Esophagus muscularis mucosa (tissue), 4 donors: ENCODE measurements around the gene DNHD1. TPM values are rescaled to one million over a fixed set of nuclear protein-coding genes. Genes with fewer than 3 reads are reported as not detected.

Experiments
- DNase-seq: peaks from one replicate; pipeline ENCODE4 v3.0.0-alpha.2; 2017; ENCODE audit errors: extremely low spot score
- H3K27ac ChIP-seq, 4 donors: fragments of 200-600 bp; sonication (generic); replicated peaks in 1 of 4; 1 replicate in 3 of 4; 2 replicates in 1 of 4; pipeline ENCODE4 v1.5.1; 2016 to 2019; ENCODE audit warnings: mild to moderate bottlenecking in 1 of 4
- H3K27me3 ChIP-seq, 4 donors: fragments of 200-600 bp; sonication (generic); one replicate each; pipeline versions ENCODE4 v1.5.1 to v1.6.0; 2016 to 2019
- H3K36me3 ChIP-seq, 4 donors: fragments of 200-600 bp; sonication (generic); one replicate each; pipeline ENCODE4 v1.5.1; 2016 to 2019
- H3K4me1 ChIP-seq, 4 donors: fragments of 200-600 bp; sonication (generic); one replicate each; pipeline ENCODE4 v1.5.1; 2016 to 2019
- H3K4me3 ChIP-seq, 4 donors: fragments of 200-600 bp; sonication (generic); 1 replicate in 2 of 4; 2 replicates in 2 of 4; pipeline ENCODE4 v1.5.1; 2016 to 2019; ENCODE audit warnings: mild to moderate bottlenecking in 4 of 4, moderate library complexity in 1 of 4
- H3K9me3 ChIP-seq, 4 donors: fragments of 200-600 bp; sonication (generic); 1 replicate in 3 of 4; 2 replicates in 1 of 4; pipeline ENCODE4 v1.5.1; 2016 to 2019
- CTCF ChIP-seq, 3 experiments: fragments of 200-600 bp in 2 of 3; fragments of 450-650 bp in 1 of 3; sonication (generic) in 2 of 3; IDR thresholded peaks; one replicate each; pipeline ENCODE4 v1.5.1; 2017 to 2019; ENCODE audit warnings: antibody characterized with exemption in 3 of 3, mild to moderate bottlenecking in 2 of 3, moderate library complexity in 1 of 3
- EP300 ChIP-seq: sonication (generic); formaldehyde crosslinking; IDR thresholded peaks from one replicate; pipeline ENCODE4 v1.6.1; 2017; ENCODE audit warnings: antibody characterized with exemption
- POLR2A ChIP-seq: fragments of 450-650 bp; IDR thresholded peaks from one replicate; pipeline ENCODE4 v1.6.1; 2017; ENCODE audit warnings: antibody characterized with exemption, moderate library complexity, mild to moderate bottlenecking, low read depth
- POLR2AphosphoS5 ChIP-seq, 2 donors: sonication (generic); formaldehyde crosslinking; IDR thresholded peaks; one replicate each; pipeline ENCODE4 v1.6.1; 2017; ENCODE audit warnings: antibody characterized with exemption in 2 of 2
- WGBS: methylation state at CpG from one replicate; pipeline ENCODE4 v1.1.5; 2018; 5-methylcytosine and 5-hydroxymethylcytosine counted together
- intact Hi-C: fragments of 100-400 bp; cut with DNase I; formaldehyde crosslinking; loops from one replicate; pipeline ENCODE4 v1.15.1; 2023
- total RNA-seq, 4 donors: library from RNA; depleted of rRNA; stranded (reverse); fragments of >200 nt; gene quantifications; one replicate each; pipeline versions ENCODE4 v1.1.0 to v1.2.1, GENCODE V29; 2016

The DNHD1 gene
- total RNA-seq, 4 donors from 2014 or later = 6.1 to 14.5 (median 7.0) TPM

GRCh38 chr11:6574816-6575715 is 78.0 kb downstream of the DNHD1 start:
- WGBS = 83% methylated on average over 6 of the region's 6 CpGs
- Histone ChIP-seq H3K9me3 (no peaks in the 10 kb centered on the region), H3K27ac (no peak overlapping the region), H3K27me3 (no peaks in the 10 kb centered on the region), H3K4me1 (peaks cover 18 to 46% (median 37%) of the 10 kb centered on the region in 4 donors), H3K4me3 (no peak overlapping the region), H3K36me3 (peaks cover 0 to 20% (median 0%) of the 10 kb centered on the region in 4 donors)
- intact Hi-C loops = loop anchor here (5.0 kb wide), 1 partner anchor 38 kb away; no protein-coding TSS in a partner anchor
- DNase-seq = peak; percentile 34
- TF ChIP-seq EP300 (no peak), CTCF (IDR thresholded peaks at IDR 0.05) (no peak), POLR2AphosphoS5 (IDR thresholded peaks at IDR 0.05) (no peak), POLR2A (no peak)

GRCh38 chr11:6576471-6577373 is 79.6 kb downstream of the DNHD1 start:
- DNase-seq = peak; percentile 83
- H3K36me3 ChIP-seq = peaks cover 0 to 14% (median 0%) of the 10 kb centered on the region in 4 donors
- H3K4me1 ChIP-seq = peaks cover 18 to 38% (median 29%) of the 10 kb centered on the region in 4 donors
- no peaks in the 10 kb centered on the region for H3K9me3 ChIP-seq
- no peak for TF ChIP-seq EP300
- no peak for TF ChIP-seq POLR2AphosphoS5 (IDR thresholded peaks at IDR 0.05)
- no peak for TF ChIP-seq CTCF (IDR thresholded peaks at IDR 0.05)
- TF ChIP-seq POLR2A = no peak
- 27% methylated on average over 5 of the region's 6 CpGs for WGBS
- H3K27ac ChIP-seq = peak overlapping the region; percentile 57 to 76 (median 62)
- no peaks in the 10 kb centered on the region for H3K27me3 ChIP-seq
- intact Hi-C loops = loop anchor here (5.0 kb wide), 1 partner anchor 39 kb away; no protein-coding TSS in a partner anchor
- no peak overlapping the region for H3K4me3 ChIP-seq

DNA sequence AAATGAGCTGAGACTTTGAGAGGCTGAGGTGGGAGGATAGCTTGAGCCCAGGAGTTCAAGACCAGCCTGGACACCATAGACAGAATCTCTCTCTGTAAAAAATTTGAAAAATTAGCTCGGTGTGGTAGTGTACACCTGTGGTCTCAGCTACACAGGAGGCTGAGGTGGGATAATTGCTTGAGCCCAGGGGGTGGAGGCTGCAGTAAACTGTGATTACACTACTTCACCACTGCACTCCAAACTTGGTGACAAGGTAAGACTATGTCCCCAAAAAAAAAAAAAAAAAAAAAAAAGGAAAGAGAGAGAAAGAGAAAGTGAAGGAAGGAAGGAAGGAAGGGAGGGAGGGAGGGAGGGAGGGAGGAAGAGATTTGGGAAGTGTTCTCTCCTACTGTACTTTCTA is 81.1 kb downstream of the DNHD1 start:
- Histone ChIP-seq H3K4me3 (no peak overlapping the region), H3K36me3 (peaks cover 0 to 14% (median 0%) of the 10 kb centered on the region in 4 donors), H3K9me3 (peaks cover 0 to 2% (median 0%) of the 10 kb centered on the region in 4 donors), H3K27me3 (no peaks in the 10 kb centered on the region), H3K4me1 (peaks cover 18 to 31% (median 21%) of the 10 kb centered on the region in 4 donors), H3K27ac (no peak overlapping the region)
- peak; percentile 24 for DNase-seq
- TF ChIP-seq POLR2AphosphoS5 (IDR thresholded peaks at IDR 0.05) (no peak), EP300 (no peak), POLR2A (no peak), CTCF (IDR thresholded peaks at IDR 0.05) (no peak)
- WGBS = 95% methylated on average over 1 of the region's 1 CpG
- intact Hi-C loops = loop anchor here (5.0 kb wide), 1 partner anchor 41 kb away; no protein-coding TSS in a partner anchor

DNA sequence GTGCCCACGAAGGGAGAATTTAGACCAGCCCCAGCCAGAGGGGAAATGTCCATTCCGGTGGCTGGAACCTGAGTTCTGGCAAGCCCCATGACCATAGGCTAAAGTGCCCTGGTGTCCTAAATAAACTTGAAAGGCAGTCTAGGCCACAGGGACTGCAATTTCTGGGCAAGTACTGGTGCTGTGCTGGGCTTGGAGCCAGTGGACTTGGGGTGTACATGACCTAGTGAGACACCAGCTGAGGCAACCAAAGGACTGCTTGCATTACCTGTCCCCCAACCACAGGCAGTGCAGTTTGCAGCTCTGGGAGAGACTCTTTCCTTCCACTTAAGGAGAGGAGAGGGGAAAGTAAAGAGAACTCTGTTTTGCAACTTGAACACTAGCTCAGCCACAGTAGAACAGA is 82.6 kb downstream of the DNHD1 start:
- peaks cover 18 to 31% (median 21%) of the 10 kb centered on the region in 4 donors for H3K4me1 ChIP-seq
- DNase-seq = no peak
- intact Hi-C loops = loop anchor here (5.0 kb wide), 1 partner anchor 42 kb away; no protein-coding TSS in a partner anchor
- H3K36me3 ChIP-seq = peaks cover 0 to 14% (median 0%) of the 10 kb centered on the region in 4 donors
- 92% methylated on average over 2 of the region's 2 CpGs for WGBS
- no peaks in the 10 kb centered on the region for H3K27me3 ChIP-seq
- H3K4me3 ChIP-seq = no peak overlapping the region
- H3K27ac ChIP-seq = no peak overlapping the region
- peaks cover 0 to 14% (median 0%) of the 10 kb centered on the region in 4 donors for H3K9me3 ChIP-seq
- TF ChIP-seq CTCF (IDR thresholded peaks at IDR 0.05) (no peak), POLR2A (no peak), EP300 (no peak), POLR2AphosphoS5 (IDR thresholded peaks at IDR 0.05) (no peak)
